Activated T-helper 1 cell treated with anti-CD3 and anti-CD28 coated beads, Interleukin-12 subunit alpha, Interleukin-12 subunit beta, Interleukin-2, Interleukin-4 antibody, amounts not matched to agents 30 ng/mL and 10 ng/mL and 1 ng/mL, durations not matched to agents 14 hours and 24 hours and 36 hours (primary cell): ENCODE results near the gene C16orf46. TPM values are rescaled to one million over a fixed set of nuclear protein-coding genes. Genes with fewer than 3 reads are reported as not detected.
A peak's percentile ranks its signal among the peaks of the same experiment; 100 is the strongest.

Experiments
- DNase-seq: peaks from one replicate; pipeline ENCODE4 v3.0.0; 2021; ENCODE audit warnings: low spot score
- H3K27ac Mint-ChIP-seq: one replicate; pipeline ENCODE4 v1.8.0; 2021; ENCODE audit warnings: mild to moderate bottlenecking, mixed read lengths
- H3K27me3 Mint-ChIP-seq: one replicate; pipeline ENCODE4 v1.8.0; 2022; ENCODE audit warnings: mild to moderate bottlenecking, moderate library complexity, mixed read lengths; ENCODE audit not compliant: insufficient read depth
- H3K36me3 Mint-ChIP-seq: one replicate; pipeline ENCODE4 v1.8.0; 2021; ENCODE audit warnings: low read depth, mixed read lengths
- H3K4me1 Mint-ChIP-seq: one replicate; pipeline ENCODE4 v1.8.0; 2021; ENCODE audit warnings: low read depth, mixed read lengths
- H3K4me3 Mint-ChIP-seq: one replicate; pipeline ENCODE4 v1.8.0; 2021; ENCODE audit warnings: mild to moderate bottlenecking, moderate library complexity, mixed read lengths
- H3K9me3 Mint-ChIP-seq: one replicate; pipeline ENCODE4 v1.8.0; 2021; ENCODE audit warnings: mixed read lengths
- intact Hi-C: fragments of 100-400 bp; cut with micrococcal nuclease; formaldehyde crosslinking; loops from one replicate; pipeline ENCODE4 v1.15.1; 2024
- total RNA-seq: library from RNA; stranded (reverse); gene quantifications from 2 replicates; pipeline ENCODE4 v1.2.3, GENCODE V29; 2022

The C16orf46 gene
- total RNA-seq, 1 donor from 2014 or later: 0.41 TPM

GRCh38 chr16:81035975-81036750 is 40.9 kb downstream of the C16orf46 start:
- peaks cover 27% of the 10 kb centered on the region for H3K4me1 Mint-ChIP-seq
- peak overlapping the region; percentile 88 for H3K4me3 Mint-ChIP-seq
- peaks cover 21% of the 10 kb centered on the region for H3K36me3 Mint-ChIP-seq
- DNase-seq: no peak
- H3K9me3 Mint-ChIP-seq: no peaks in the 10 kb centered on the region
- H3K27ac Mint-ChIP-seq: peak overlapping the region; percentile 65
- intact Hi-C loops: loop anchor here (1.0 kb wide), 7 partner anchors 29 to 702 kb away; partner anchors contain the start of genes CENPN, GAN and GCSH
- no peaks in the 10 kb centered on the region for H3K27me3 Mint-ChIP-seq

GRCh38 chr16:81035398-81035974 is 41.6 kb downstream of the C16orf46 start, which contains the start of gene ATMIN:
TSS of gene ATMIN (plus strand) at chr16:81035842. CDS start at chr16:81035871, 29 bp downstream.
- Mint-ChIP-seq H3K36me3 (peaks cover 17% of the 10 kb centered on the region), H3K9me3 (no peaks in the 10 kb centered on the region), H3K27ac (peak within 1 kb of the TSS; percentile 65), H3K27me3 (no peaks in the 10 kb centered on the region), H3K4me1 (peaks cover 27% of the 10 kb centered on the region), H3K4me3 (peak within 1 kb of the TSS; percentile 88)
- intact Hi-C loops: loop anchor here (1.0 kb wide), 7 partner anchors 28 to 703 kb away; partner anchors contain the start of genes CENPN, GAN and GCSH
- peak; percentile 85 for DNase-seq

- H3K36me3 Mint-ChIP-seq: peaks cover 32% of the 10 kb centered on the region
- no peaks in the 10 kb centered on the region for H3K27me3 Mint-ChIP-seq
- no peak overlapping the region for H3K4me3 Mint-ChIP-seq
- no peak for DNase-seq
- peaks cover 5% of the 10 kb centered on the region for H3K4me1 Mint-ChIP-seq
- no peak overlapping the region for H3K27ac Mint-ChIP-seq
- H3K9me3 Mint-ChIP-seq: no peaks in the 10 kb centered on the region
- intact Hi-C loops: loop anchor here (2.0 kb wide), 1 partner anchor 13 kb away; no protein-coding TSS in a partner anchor
These were observed 47.0 kb downstream of the C16orf46 start for GRCh38 chr16:81029930-81030604.

- no peak overlapping the region for H3K27ac Mint-ChIP-seq
- no peak for DNase-seq
- intact Hi-C loops: no loop called here
- H3K4me1 Mint-ChIP-seq: peaks cover 5% of the 10 kb centered on the region
- peaks cover 47% of the 10 kb centered on the region for H3K36me3 Mint-ChIP-seq
- no peak overlapping the region for H3K4me3 Mint-ChIP-seq
- no peaks in the 10 kb centered on the region for H3K27me3 Mint-ChIP-seq
- H3K9me3 Mint-ChIP-seq: no peaks in the 10 kb centered on the region
These were observed 50.6 kb downstream of the C16orf46 start for GRCh38 chr16:81026429-81026828.

GRCh38 chr16:81018496-81018895 is 58.5 kb downstream of the C16orf46 start:
- no peak for DNase-seq
- Mint-ChIP-seq H3K27ac (no peak overlapping the region), H3K36me3 (peaks cover 55% of the 10 kb centered on the region), H3K27me3 (no peaks in the 10 kb centered on the region), H3K4me1 (no peaks in the 10 kb centered on the region), H3K4me3 (no peak overlapping the region), H3K9me3 (no peaks in the 10 kb centered on the region)
- intact Hi-C loops: no loop called here

GRCh38 chr16:81014672-81015071 is 62.4 kb downstream of the C16orf46 start:
- no peak for DNase-seq
- intact Hi-C loops: no loop called here
- Mint-ChIP-seq H3K9me3 (no peaks in the 10 kb centered on the region), H3K27me3 (no peaks in the 10 kb centered on the region), H3K27ac (no peak overlapping the region), H3K4me1 (peaks cover 10% of the 10 kb centered on the region), H3K4me3 (no peak overlapping the region), H3K36me3 (peaks cover 56% of the 10 kb centered on the region)

- Mint-ChIP-seq H3K4me3 (no peak overlapping the region), H3K4me1 (peaks cover 25% of the 10 kb centered on the region), H3K27ac (peak overlapping the region; percentile 19), H3K36me3 (peaks cover 45% of the 10 kb centered on the region), H3K27me3 (no peaks in the 10 kb centered on the region), H3K9me3 (no peaks in the 10 kb centered on the region)
- DNase-seq: no peak
- intact Hi-C loops: no loop called here
These were observed 64.1 kb downstream of the C16orf46 start for GRCh38 chr16:81012974-81013373.

Other genes with a start within 250 kb of the C16orf46 start
- gene CMC2, start 70.4 kb downstream of the C16orf46 start, total RNA-seq: 141 and 156 TPM in 2 replicates
- gene CENPN, start 70.0 kb downstream of the C16orf46 start, total RNA-seq: 65.6 and 67.8 TPM in 2 replicates
- 31.2 and 32.3 TPM in 2 replicates for gene ATMIN, start 41.4 kb downstream of the C16orf46 start, total RNA-seq
- 16.5 and 19.1 TPM in 2 replicates for gene GCSH, start 19.2 kb upstream of the C16orf46 start, total RNA-seq
- gene BCO1, start 161.5 kb upstream of the C16orf46 start, total RNA-seq: not detected in 2 replicates
- gene GAN, start 237.7 kb upstream of the C16orf46 start, total RNA-seq: 16.4 and 16.8 TPM in 2 replicates